ENCODE data around the gene FAM120B. TPM values are rescaled to one million over a fixed set of nuclear protein-coding genes. Genes with fewer than 3 reads are reported as not detected.

The FAM120B gene
- total RNA-seq, 1 experiment from 2014 or later: 16.7 TPM

GRCh38 chr6:170257376-170257775, 49.2 kb upstream of the FAM120B start:
- Histone ChIP-seq H3K18ac (ENCODE audit: insufficient read length, low read depth, low read length) (no peak overlapping the region), H3K4me2 (ENCODE audit: insufficient read depth, insufficient read length, low read length) (no peak overlapping the region), H3T11ph (ENCODE audit: low read length) (no peak overlapping the region), H4K8ac (replicated peaks; ENCODE audit: insufficient read length, low read depth, low read length) (no peak overlapping the region), H2BK15ac (ENCODE audit: low read depth, low read length) (no peak overlapping the region), H3K79me2 (ENCODE audit: insufficient read depth, low read length) (no peaks in the 10 kb centered on the region), H3K23me2 (ENCODE audit: insufficient read length, low read depth, low read length, poor library complexity, severe bottlenecking) (no peaks in the 10 kb centered on the region), H2AFZ (ENCODE audit: low read length) (no peak overlapping the region), H3K9me3 (ENCODE audit: control insufficient read depth, low read depth, low read length) (no peaks in the 10 kb centered on the region), H3K4me1 (ENCODE audit: insufficient read depth, low read length) (no peaks in the 10 kb centered on the region), H4K20me1 (ENCODE audit: control insufficient read depth, insufficient read depth, insufficient read length) (no peaks in the 10 kb centered on the region), H2BK5ac (ENCODE audit: insufficient read length, low read length) (no peak overlapping the region), H3K27ac (ENCODE audit: insufficient read length, low read depth, low read length) (no peak overlapping the region), H3K4ac (ENCODE audit: low read depth, low read length) (no peak overlapping the region), H3K23ac (ENCODE audit: insufficient read length, low read depth, low read length) (no peak overlapping the region), H3K14ac (ENCODE audit: insufficient read depth, low read length) (no peak overlapping the region), H2BK12ac (ENCODE audit: insufficient read length, low read depth, low read length) (no peak overlapping the region), H3K9ac (ENCODE audit: extremely low read depth, insufficient read length, low read length) (no peak overlapping the region), H3K27me3 (ENCODE audit: insufficient read depth, low read length) (no peaks in the 10 kb centered on the region), H2BK20ac (ENCODE audit: low read depth, low read length, poor library complexity, severe bottlenecking) (no peak overlapping the region), H3K79me1 (ENCODE audit: insufficient read depth, low read depth, low read length, poor library complexity, severe bottlenecking) (no peaks in the 10 kb centered on the region), H4K91ac (ENCODE audit: insufficient read length, low read depth, low read length) (no peak overlapping the region), H4K5ac (ENCODE audit: insufficient read length, low read depth, low read length) (no peak overlapping the region), H2AK5ac (ENCODE audit: insufficient read length, low read length) (no peak overlapping the region), H2BK120ac (ENCODE audit: low read depth, low read length, poor library complexity, severe bottlenecking) (no peak overlapping the region), H3K56ac (ENCODE audit: insufficient read length, low read depth, low read length) (no peak overlapping the region)
- no peak overlapping the region for H3K27ac Mint-ChIP-seq
- DNase-seq: no peak
- peaks cover 5% of the 10 kb centered on the region for H3K27me3 Mint-ChIP-seq (ENCODE audit: low read depth)
- no peaks in the 10 kb centered on the region; a peak in 1 of 7 replicates for H3K36me3 Mint-ChIP-seq (ENCODE audit: insufficient read depth in 1 of 3, low read depth in 3 of 3)
- peaks cover 0 to under 1% of the 10 kb centered on the region in 2 experiments; a peak in 1 of 4 replicates for H3K4me1 Mint-ChIP-seq
- no peak for TF ChIP-seq CTCF (conservative IDR thresholded peaks at IDR 0.05)
- H3K9me3 Mint-ChIP-seq: no peaks in the 10 kb centered on the region
- WGBS (ENCODE audit: extremely low coverage, insufficient read length, low lambda C conversion rate): no CpG with 5 or more reads among the region's 4 CpGs
- no peak overlapping the region for H3K4me3 Mint-ChIP-seq

Data from H9 (cell line).